SK-N-MC (cell line): ENCODE results near the gene CLDN25.

Source experiments
- EZH2 ChIP-seq: fragments of 200-600 bp; sonication (generic); IDR thresholded peaks from one replicate; pipeline ENCODE4 v1.6.1; 2017; ENCODE audit warnings: antibody characterized with exemption
- POLR2AphosphoS5 ChIP-seq: IDR thresholded peaks from 2 replicates; pipeline ENCODE4 v1.6.1; 2012; ENCODE audit warnings: mild to moderate bottlenecking, low read depth, low read length, borderline replicate concordance

- TF ChIP-seq EZH2 (no peak), POLR2AphosphoS5 (no peak)
These were observed 47.5 kb upstream of the CLDN25 start for GRCh38 chr11:113732092-113732491.
